ENCODE data around the gene ATP6V0E2.

Gene ATP6V0E2

GRCh38 chr7:149865437-149865836 lies 8.3 kb upstream of the ATP6V0E2 start:
- peak overlapping the region; percentile 35 for H3K4me3 Mint-ChIP-seq

GRCh38 chr7:149866139-149866778 lies 7.5 kb upstream of the ATP6V0E2 start:
- no peak for DNase-seq
- H3K27ac Mint-ChIP-seq = peak overlapping the region; percentile 91
- peaks cover 55% of the 10 kb centered on the region for H3K36me3 Mint-ChIP-seq (ENCODE audit: low read depth)
- no peaks in the 10 kb centered on the region for H3K27me3 Mint-ChIP-seq
- H3K4me1 Mint-ChIP-seq (ENCODE audit: low read depth) = peaks cover 91% of the 10 kb centered on the region
- peak overlapping the region; percentile 15 for H3K4me3 Mint-ChIP-seq
- H3K9me3 Mint-ChIP-seq = no peaks in the 10 kb centered on the region

More at GRCh38 chr7:149865437-149865836, 8.3 kb upstream of the ATP6V0E2 start:
- peaks cover 83% of the 10 kb centered on the region for H3K4me1 Mint-ChIP-seq (ENCODE audit: low read depth)
- peak overlapping the region; percentile 91 for H3K27ac Mint-ChIP-seq
- no peaks in the 10 kb centered on the region for H3K27me3 Mint-ChIP-seq
- peak; percentile 75 for DNase-seq
- peaks cover 56% of the 10 kb centered on the region for H3K36me3 Mint-ChIP-seq (ENCODE audit: low read depth)
- H3K9me3 Mint-ChIP-seq = no peaks in the 10 kb centered on the region

- DNase-seq = no peak
- H3K4me1 Mint-ChIP-seq (ENCODE audit: low read depth) = peaks cover 93% of the 10 kb centered on the region
- peaks cover 54% of the 10 kb centered on the region for H3K36me3 Mint-ChIP-seq (ENCODE audit: low read depth)
- no peak overlapping the region for H3K4me3 Mint-ChIP-seq
- no peaks in the 10 kb centered on the region for H3K9me3 Mint-ChIP-seq
- H3K27me3 Mint-ChIP-seq = no peaks in the 10 kb centered on the region
- peak overlapping the region; percentile 91 for H3K27ac Mint-ChIP-seq
Observed at GRCh38 chr7:149866779-149867447, 6.9 kb upstream of the ATP6V0E2 start.

- H3K4me3 Mint-ChIP-seq = no peak overlapping the region
- no peaks in the 10 kb centered on the region for H3K9me3 Mint-ChIP-seq
- H3K4me1 Mint-ChIP-seq (ENCODE audit: low read depth) = peaks cover 97% of the 10 kb centered on the region
- H3K27ac Mint-ChIP-seq = peak overlapping the region; percentile 91
- DNase-seq = no peak
- H3K36me3 Mint-ChIP-seq (ENCODE audit: low read depth) = peaks cover 52% of the 10 kb centered on the region
- H3K27me3 Mint-ChIP-seq = no peaks in the 10 kb centered on the region
Observed at GRCh38 chr7:149867762-149868622, 5.8 kb upstream of the ATP6V0E2 start.

DNA sequence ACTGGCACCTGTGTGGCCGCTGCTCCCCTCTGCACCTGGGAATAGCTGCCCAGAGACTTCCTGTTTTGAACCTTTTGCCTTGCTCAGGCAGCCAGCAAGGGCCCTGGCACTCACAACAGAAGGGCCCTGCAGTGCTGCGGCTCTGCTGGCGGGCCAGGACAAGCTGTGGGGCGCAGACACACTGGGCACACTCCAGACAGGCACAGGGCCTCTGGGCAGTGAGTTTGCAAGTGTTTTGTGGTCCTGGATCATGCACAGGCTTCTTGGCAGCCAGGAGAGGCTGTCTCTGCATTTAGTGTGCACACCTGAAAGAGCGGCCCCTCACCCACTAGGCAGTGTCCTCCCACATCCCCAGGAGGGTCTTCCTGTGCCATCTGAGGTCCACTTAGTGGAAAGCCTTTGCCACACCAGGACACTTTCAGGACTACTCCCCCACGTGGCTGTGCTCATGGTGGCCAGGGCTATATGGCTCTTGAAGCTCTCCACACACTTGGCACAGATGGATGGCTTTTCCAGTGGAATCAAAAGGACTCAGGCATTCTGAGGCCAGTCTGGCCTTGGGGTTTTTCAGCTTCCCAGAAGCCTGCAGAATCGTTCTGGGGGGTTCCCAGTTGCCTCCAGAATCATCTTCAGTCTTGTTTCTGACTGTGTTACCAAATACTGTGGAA lies 5.0 kb upstream of the ATP6V0E2 start:
- no peaks in the 10 kb centered on the region for H3K9me3 Mint-ChIP-seq
- no peaks in the 10 kb centered on the region for H3K27me3 Mint-ChIP-seq
- peaks cover 93% of the 10 kb centered on the region for H3K4me1 Mint-ChIP-seq (ENCODE audit: low read depth)
- H3K27ac Mint-ChIP-seq = peak overlapping the region; percentile 91
- no peak overlapping the region for H3K4me3 Mint-ChIP-seq
- no peak for DNase-seq
- H3K36me3 Mint-ChIP-seq (ENCODE audit: low read depth) = peaks cover 52% of the 10 kb centered on the region

- no peaks in the 10 kb centered on the region for H3K9me3 Mint-ChIP-seq
- no peak for DNase-seq
- peaks cover 88% of the 10 kb centered on the region for H3K4me1 Mint-ChIP-seq (ENCODE audit: low read depth)
- H3K27me3 Mint-ChIP-seq = no peaks in the 10 kb centered on the region
- peak overlapping the region; percentile 36 for H3K4me3 Mint-ChIP-seq
- peak overlapping the region; percentile 91 for H3K27ac Mint-ChIP-seq
- peaks cover 53% of the 10 kb centered on the region for H3K36me3 Mint-ChIP-seq (ENCODE audit: low read depth)
Observed at GRCh38 chr7:149869291-149869650, 4.5 kb upstream of the ATP6V0E2 start.

GRCh38 chr7:149869867-149870266 lies 3.9 kb upstream of the ATP6V0E2 start:
- Mint-ChIP-seq H3K4me3 (peak overlapping the region; percentile 36), H3K4me1 (ENCODE audit: low read depth) (peaks cover 88% of the 10 kb centered on the region), H3K36me3 (ENCODE audit: low read depth) (peaks cover 49% of the 10 kb centered on the region), H3K27me3 (no peaks in the 10 kb centered on the region), H3K27ac (peak overlapping the region; percentile 91), H3K9me3 (no peaks in the 10 kb centered on the region)
- no peak for DNase-seq

DNA sequence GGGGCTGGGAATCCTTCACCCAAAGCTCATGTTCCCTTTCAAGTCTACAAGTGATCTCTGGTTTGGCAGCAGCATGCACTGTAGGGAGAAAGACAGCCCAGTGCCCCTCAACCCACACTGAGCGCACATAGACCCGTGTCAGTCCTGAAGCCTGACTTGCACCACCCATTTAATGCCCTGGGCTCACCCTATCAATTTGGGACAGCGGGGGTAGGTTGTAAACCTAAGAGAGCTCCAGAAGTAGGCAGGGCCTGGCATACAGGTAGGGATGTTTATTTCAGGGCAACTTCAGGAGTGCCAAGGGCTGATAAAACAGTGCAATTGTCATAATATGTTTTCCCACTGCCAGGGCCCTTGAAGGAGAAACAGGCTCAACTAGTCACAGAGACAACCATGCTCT lies 3.5 kb upstream of the ATP6V0E2 start:
- peaks cover 46% of the 10 kb centered on the region for H3K36me3 Mint-ChIP-seq (ENCODE audit: low read depth)
- H3K4me3 Mint-ChIP-seq = no peak overlapping the region
- H3K27ac Mint-ChIP-seq = peak overlapping the region; percentile 91
- H3K4me1 Mint-ChIP-seq (ENCODE audit: low read depth) = peaks cover 88% of the 10 kb centered on the region
- no peaks in the 10 kb centered on the region for H3K27me3 Mint-ChIP-seq
- H3K9me3 Mint-ChIP-seq = no peaks in the 10 kb centered on the region
- DNase-seq = no peak

- Mint-ChIP-seq H3K27me3 (no peaks in the 10 kb centered on the region), H3K4me3 (peak overlapping the region; percentile 82), H3K4me1 (ENCODE audit: low read depth) (peaks cover 88% of the 10 kb centered on the region), H3K27ac (peak overlapping the region; percentile 91), H3K9me3 (no peaks in the 10 kb centered on the region), H3K36me3 (ENCODE audit: low read depth) (peaks cover 52% of the 10 kb centered on the region)
- no peak for DNase-seq
Observed at GRCh38 chr7:149870701-149871483, 2.9 kb upstream of the ATP6V0E2 start.

DNA sequence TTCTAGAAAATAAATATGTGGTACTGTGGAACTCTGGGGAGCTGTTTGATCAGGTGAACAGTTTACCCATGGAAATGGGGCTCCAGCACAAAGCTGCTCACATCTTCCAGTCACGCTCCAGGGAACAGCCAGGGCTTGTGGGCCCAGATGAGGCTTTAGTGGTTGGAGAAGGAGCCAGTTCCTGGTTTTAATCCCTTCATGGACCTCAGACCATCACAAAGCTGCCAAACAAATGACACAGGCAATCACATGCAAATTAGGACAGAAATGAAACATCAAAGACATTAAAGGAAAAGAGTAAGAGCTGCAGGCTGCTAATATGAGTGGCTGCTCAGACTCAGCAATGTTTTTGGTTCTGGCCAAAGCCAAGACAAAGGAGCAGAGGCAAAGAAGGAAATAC lies 2.2 kb upstream of the ATP6V0E2 start:
- Mint-ChIP-seq H3K9me3 (no peaks in the 10 kb centered on the region), H3K4me3 (peak overlapping the region; percentile 82), H3K27ac (peak overlapping the region; percentile 91), H3K27me3 (no peaks in the 10 kb centered on the region), H3K4me1 (ENCODE audit: low read depth) (peaks cover 87% of the 10 kb centered on the region), H3K36me3 (ENCODE audit: low read depth) (peaks cover 59% of the 10 kb centered on the region)
- DNase-seq = no peak

GRCh38 chr7:149872419-149873073 lies 1.2 kb upstream of the ATP6V0E2 start:
- peak overlapping the region; percentile 82 for H3K4me3 Mint-ChIP-seq
- peak; percentile 63 for DNase-seq
- H3K36me3 Mint-ChIP-seq (ENCODE audit: low read depth) = peaks cover 64% of the 10 kb centered on the region
- H3K27ac Mint-ChIP-seq = peak overlapping the region; percentile 94
- H3K27me3 Mint-ChIP-seq = no peaks in the 10 kb centered on the region
- no peaks in the 10 kb centered on the region for H3K9me3 Mint-ChIP-seq
- peaks cover 85% of the 10 kb centered on the region for H3K4me1 Mint-ChIP-seq (ENCODE audit: low read depth)

DNA sequence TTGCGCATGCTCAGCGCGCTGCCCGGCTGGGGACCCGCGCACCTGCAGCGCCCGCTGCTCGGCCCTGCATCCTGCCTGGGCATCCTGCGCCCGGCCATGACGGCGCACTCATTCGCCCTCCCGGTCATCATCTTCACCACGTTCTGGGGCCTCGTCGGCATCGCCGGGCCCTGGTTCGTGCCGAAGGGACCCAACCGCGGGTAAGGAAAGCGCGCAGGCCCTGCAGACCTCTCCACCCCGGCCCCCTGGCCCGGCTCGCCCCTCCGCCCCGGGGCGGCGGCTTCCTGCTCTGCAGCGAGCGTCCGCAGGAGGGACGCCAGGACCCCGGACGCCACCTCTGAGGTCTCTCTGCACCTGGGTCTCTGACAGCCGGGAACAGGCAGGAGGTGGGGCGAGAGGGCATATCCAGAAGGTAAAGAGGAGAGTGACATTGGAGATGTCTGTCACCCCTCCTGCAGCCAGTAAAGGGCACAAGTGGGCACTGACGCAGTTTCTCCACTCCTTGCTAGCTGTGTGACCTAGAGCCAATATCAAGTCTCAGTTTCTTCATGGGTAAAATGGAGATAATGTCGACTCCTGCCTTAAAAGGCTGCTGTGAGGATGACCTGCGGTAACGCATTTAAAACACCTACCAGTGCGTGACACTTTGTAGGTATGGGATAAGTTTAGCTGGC lies 338 bp downstream of the ATP6V0E2 start:
- H3K9me3 Mint-ChIP-seq = no peaks in the 10 kb centered on the region

DNA sequence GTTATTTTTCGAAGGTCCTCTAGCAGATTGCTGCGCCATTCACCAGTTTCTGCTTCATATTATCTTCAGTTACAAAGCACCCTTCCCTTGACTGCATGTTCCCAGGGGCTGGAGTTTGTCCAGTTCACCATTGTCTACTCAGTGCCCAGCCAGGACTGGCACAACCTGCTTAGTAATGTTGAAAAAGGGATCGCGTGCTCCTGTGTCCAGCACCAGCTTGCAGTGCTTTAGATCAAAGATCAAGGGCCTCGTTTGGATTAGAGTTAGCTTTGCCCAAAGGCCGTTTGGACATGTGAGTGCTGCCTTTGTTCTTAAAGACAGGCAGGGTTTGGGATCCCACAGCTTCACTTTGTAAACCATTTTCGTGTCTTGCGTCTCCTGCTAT lies 867 bp downstream of the ATP6V0E2 start:
- no peaks in the 10 kb centered on the region for H3K9me3 Mint-ChIP-seq
- H3K27ac Mint-ChIP-seq = peak overlapping the region; percentile 94
- H3K27me3 Mint-ChIP-seq = no peaks in the 10 kb centered on the region
- H3K4me1 Mint-ChIP-seq (ENCODE audit: low read depth) = peaks cover 75% of the 10 kb centered on the region
- peak overlapping the region; percentile 82 for H3K4me3 Mint-ChIP-seq
- no peak for DNase-seq
- peaks cover 67% of the 10 kb centered on the region for H3K36me3 Mint-ChIP-seq (ENCODE audit: low read depth)

More for the DNA sequence above, 338 bp downstream of the ATP6V0E2 start:
- Mint-ChIP-seq H3K27me3 (no peaks in the 10 kb centered on the region), H3K4me3 (peak overlapping the region; percentile 82), H3K4me1 (ENCODE audit: low read depth) (peaks cover 80% of the 10 kb centered on the region), H3K27ac (peak overlapping the region; percentile 94), H3K36me3 (ENCODE audit: low read depth) (peaks cover 67% of the 10 kb centered on the region)
- no peak for DNase-seq

Data from activated T-cell treated with anti-CD3 and anti-CD28 coated beads, Interleukin-2, amount 50 U/mL, for 24 hours (primary cell).